ENCODE data around the gene DBP.

The DBP gene

GRCh38 chr19:48676487-48676886 is 39.3 kb upstream of the DBP start:
- no peak overlapping the region for H3K4me3 ChIP-seq (ENCODE audit: low read depth in 1 of 5, low read length in 5 of 5)
- H3K36me3 ChIP-seq (ENCODE audit: control insufficient read depth in 5 of 5, insufficient read depth in 5 of 5, low read length in 5 of 5), result no peaks in the 10 kb centered on the region
- H3K27ac ChIP-seq (ENCODE audit: low read depth, low read length), result no peak overlapping the region
- peaks cover 0 to 2% (median 0%) of the 10 kb centered on the region in 5 donors for H3K27me3 ChIP-seq (ENCODE audit: control insufficient read depth in 5 of 5, insufficient read depth in 4 of 5, low read length in 5 of 5)
- H3K4me1 ChIP-seq (ENCODE audit: control insufficient read depth in 5 of 5, insufficient read depth in 5 of 5, low read length in 5 of 5), result peaks cover 1 to 10% (median 7%) of the 10 kb centered on the region in 5 donors
- peak overlapping the region in 1 of 5 donors; percentile 23 for H3K9ac ChIP-seq (ENCODE audit: low read length in 5 of 5)
- no peaks in the 10 kb centered on the region for H3K9me3 ChIP-seq (ENCODE audit: control insufficient read depth in 5 of 5, low read length in 5 of 5)

DNA sequence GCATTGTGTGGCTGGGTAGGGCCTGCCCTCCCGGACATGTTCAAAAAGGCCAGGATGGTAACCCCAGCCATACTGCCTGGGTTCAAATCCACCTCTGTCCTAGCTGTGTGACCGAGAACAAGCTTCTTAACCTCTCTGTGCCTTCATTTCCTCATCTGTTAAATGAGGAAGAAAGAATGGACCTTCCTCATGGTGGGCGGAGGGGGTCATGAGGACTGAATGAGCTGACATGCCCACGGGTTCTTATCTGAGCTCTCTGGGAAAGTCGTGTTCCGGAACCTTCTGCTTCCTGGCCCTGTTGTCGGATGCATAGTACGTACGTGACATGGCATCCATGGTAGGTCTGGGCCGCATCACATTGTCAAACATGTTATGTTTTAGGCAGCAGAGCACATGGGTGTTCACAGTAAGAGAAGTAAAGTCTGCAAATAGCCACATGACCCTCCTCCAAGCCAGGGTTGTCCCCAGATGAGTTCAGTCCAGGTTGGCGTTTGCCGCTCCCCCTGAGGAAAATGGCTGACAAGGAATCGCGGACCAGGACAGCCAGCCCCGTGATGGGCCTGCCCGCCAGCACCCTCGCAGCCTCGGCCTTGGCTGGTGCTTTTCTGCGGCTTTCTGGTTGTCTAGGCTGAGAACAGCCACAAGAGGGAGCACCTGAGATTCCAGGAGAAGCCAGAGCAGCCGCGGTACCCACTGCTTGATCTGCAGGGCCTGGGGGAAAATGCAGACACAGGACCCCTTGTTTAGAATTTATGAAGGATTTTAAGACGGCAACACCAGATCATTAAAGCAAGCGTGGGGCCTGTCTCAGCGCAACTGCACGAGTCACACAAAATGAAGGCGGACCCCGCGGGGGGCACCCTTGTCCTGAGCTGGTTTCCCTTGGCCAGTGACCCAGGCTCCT is 38.0 kb upstream of the DBP start:
- no peaks in the 10 kb centered on the region for H3K9me3 ChIP-seq (ENCODE audit: control insufficient read depth in 5 of 5, low read length in 5 of 5)
- no peaks in the 10 kb centered on the region for H3K36me3 ChIP-seq (ENCODE audit: control insufficient read depth in 5 of 5, insufficient read depth in 5 of 5, low read length in 5 of 5)
- H3K4me3 ChIP-seq (ENCODE audit: low read depth in 1 of 5, low read length in 5 of 5), result peak overlapping the region in 1 of 5 donors; percentile 32
- no peak overlapping the region for H3K9ac ChIP-seq (ENCODE audit: low read length in 5 of 5)
- peaks cover 0 to 2% (median 0%) of the 10 kb centered on the region in 5 donors for H3K27me3 ChIP-seq (ENCODE audit: control insufficient read depth in 5 of 5, insufficient read depth in 4 of 5, low read length in 5 of 5)
- H3K4me1 ChIP-seq (ENCODE audit: control insufficient read depth in 5 of 5, insufficient read depth in 5 of 5, low read length in 5 of 5), result peaks cover 1 to 10% (median 7%) of the 10 kb centered on the region in 5 donors
- no peak overlapping the region for H3K27ac ChIP-seq (ENCODE audit: low read depth, low read length)

DNA sequence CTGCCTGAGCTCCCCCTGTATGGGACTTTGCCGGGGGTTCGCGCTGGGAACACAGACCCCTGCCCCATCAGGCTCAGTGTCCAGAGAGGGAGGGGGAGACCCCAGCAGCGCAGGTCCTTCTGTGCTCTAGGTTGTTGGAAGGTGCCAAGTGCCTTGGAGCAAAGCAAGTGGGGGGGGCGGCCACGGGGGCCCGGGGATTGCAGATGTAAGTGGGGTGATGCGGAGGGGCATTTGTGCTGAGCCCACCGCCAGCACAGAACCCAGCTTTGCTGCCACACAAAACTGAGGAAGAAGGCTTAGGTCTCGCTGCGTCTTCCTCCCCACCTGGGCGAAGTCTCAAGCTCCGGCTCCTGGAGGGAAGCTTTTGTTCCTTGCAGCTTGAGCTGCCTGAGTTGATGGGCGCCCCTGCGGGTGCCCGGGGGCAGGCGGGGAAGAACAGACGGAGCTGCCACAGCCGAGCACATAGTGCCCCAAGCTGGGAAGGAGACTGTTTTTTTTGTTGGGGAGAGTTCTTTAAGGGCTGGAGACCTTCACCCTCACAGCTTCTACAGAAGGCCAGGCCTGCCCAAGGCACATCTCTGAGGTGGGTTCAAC is 37.1 kb upstream of the DBP start:
- no peak overlapping the region for H3K9ac ChIP-seq (ENCODE audit: low read length in 5 of 5)
- no peak overlapping the region for H3K4me3 ChIP-seq (ENCODE audit: low read depth in 1 of 5, low read length in 5 of 5)
- no peak overlapping the region for H3K27ac ChIP-seq (ENCODE audit: low read depth, low read length)
- peaks cover 0 to 2% (median 0%) of the 10 kb centered on the region in 5 donors for H3K27me3 ChIP-seq (ENCODE audit: control insufficient read depth in 5 of 5, insufficient read depth in 4 of 5, low read length in 5 of 5)
- no peaks in the 10 kb centered on the region for H3K36me3 ChIP-seq (ENCODE audit: control insufficient read depth in 5 of 5, insufficient read depth in 5 of 5, low read length in 5 of 5)
- no peaks in the 10 kb centered on the region for H3K9me3 ChIP-seq (ENCODE audit: control insufficient read depth in 5 of 5, low read length in 5 of 5)
- peaks cover 1 to 10% (median 7%) of the 10 kb centered on the region in 5 donors for H3K4me1 ChIP-seq (ENCODE audit: control insufficient read depth in 5 of 5, insufficient read depth in 5 of 5, low read length in 5 of 5)

- no peak overlapping the region for H3K4me3 ChIP-seq (ENCODE audit: low read depth in 1 of 5, low read length in 5 of 5)
- no peaks in the 10 kb centered on the region for H3K9me3 ChIP-seq (ENCODE audit: control insufficient read depth in 5 of 5, low read length in 5 of 5)
- H3K9ac ChIP-seq (ENCODE audit: low read length in 5 of 5), result no peak overlapping the region
- H3K4me1 ChIP-seq (ENCODE audit: control insufficient read depth in 5 of 5, insufficient read depth in 5 of 5, low read length in 5 of 5), result peaks cover 1 to 10% (median 7%) of the 10 kb centered on the region in 5 donors
- H3K27ac ChIP-seq (ENCODE audit: low read depth, low read length), result no peak overlapping the region
- H3K36me3 ChIP-seq (ENCODE audit: control insufficient read depth in 5 of 5, insufficient read depth in 5 of 5, low read length in 5 of 5), result no peaks in the 10 kb centered on the region
- H3K27me3 ChIP-seq (ENCODE audit: control insufficient read depth in 5 of 5, insufficient read depth in 4 of 5, low read length in 5 of 5), result peaks cover 0 to 2% (median 0%) of the 10 kb centered on the region in 5 donors
Measured at GRCh38 chr19:48673436-48674100, 36.4 kb upstream of the DBP start.

DNA sequence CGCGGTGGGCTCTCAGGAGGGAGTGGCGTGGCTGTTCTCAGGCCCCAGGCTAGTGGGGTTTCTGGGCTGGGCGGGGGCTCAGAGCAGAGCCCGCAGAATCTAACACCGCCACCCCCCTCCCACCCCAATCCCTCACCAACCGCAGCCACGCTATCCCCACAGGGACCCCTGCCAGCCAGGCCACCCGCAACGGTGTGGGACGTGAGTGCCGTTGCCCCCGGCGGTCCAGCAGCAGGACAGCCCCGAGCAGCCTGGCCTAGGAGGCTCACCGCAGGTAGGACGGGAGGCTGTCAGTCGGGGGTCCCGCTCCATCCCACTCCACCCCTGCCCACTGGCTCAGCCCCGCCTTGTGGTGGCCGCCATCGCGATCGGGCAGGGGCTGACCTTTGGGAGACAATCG is 35.8 kb upstream of the DBP start, which contains the start of gene NTN5:
NTN5 (minus strand) TSS at position 24 of the 400 bp plus-strand sequence. CDS start 2,031 bp downstream, outside the sequence.
- Histone ChIP-seq H3K4me3 (ENCODE audit: low read depth in 1 of 5, low read length in 5 of 5) (no peak within 1 kb of the TSS), H3K4me1 (ENCODE audit: control insufficient read depth in 5 of 5, insufficient read depth in 5 of 5, low read length in 5 of 5) (peaks cover 1 to 10% (median 7%) of the 10 kb centered on the region in 5 donors), H3K27ac (ENCODE audit: low read depth, low read length) (no peak within 1 kb of the TSS), H3K27me3 (ENCODE audit: control insufficient read depth in 5 of 5, insufficient read depth in 4 of 5, low read length in 5 of 5) (peaks cover 0 to 2% (median 0%) of the 10 kb centered on the region in 5 donors), H3K9me3 (ENCODE audit: control insufficient read depth in 5 of 5, low read length in 5 of 5) (no peaks in the 10 kb centered on the region), H3K9ac (ENCODE audit: low read length in 5 of 5) (no peak within 1 kb of the TSS), H3K36me3 (ENCODE audit: control insufficient read depth in 5 of 5, insufficient read depth in 5 of 5, low read length in 5 of 5) (no peaks in the 10 kb centered on the region)

- Histone ChIP-seq H3K27me3 (ENCODE audit: control insufficient read depth in 5 of 5, insufficient read depth in 4 of 5, low read length in 5 of 5) (peaks cover 0 to 2% (median 0%) of the 10 kb centered on the region in 5 donors), H3K9me3 (ENCODE audit: control insufficient read depth in 5 of 5, low read length in 5 of 5) (no peaks in the 10 kb centered on the region), H3K27ac (ENCODE audit: low read depth, low read length) (no peak overlapping the region), H3K36me3 (ENCODE audit: control insufficient read depth in 5 of 5, insufficient read depth in 5 of 5, low read length in 5 of 5) (no peaks in the 10 kb centered on the region), H3K4me3 (ENCODE audit: low read depth in 1 of 5, low read length in 5 of 5) (no peak overlapping the region), H3K9ac (ENCODE audit: low read length in 5 of 5) (no peak overlapping the region), H3K4me1 (ENCODE audit: control insufficient read depth in 5 of 5, insufficient read depth in 5 of 5, low read length in 5 of 5) (peaks cover 1 to 10% (median 7%) of the 10 kb centered on the region in 5 donors)
Measured at GRCh38 chr19:48671446-48671995, 34.3 kb upstream of the DBP start.

DNA sequence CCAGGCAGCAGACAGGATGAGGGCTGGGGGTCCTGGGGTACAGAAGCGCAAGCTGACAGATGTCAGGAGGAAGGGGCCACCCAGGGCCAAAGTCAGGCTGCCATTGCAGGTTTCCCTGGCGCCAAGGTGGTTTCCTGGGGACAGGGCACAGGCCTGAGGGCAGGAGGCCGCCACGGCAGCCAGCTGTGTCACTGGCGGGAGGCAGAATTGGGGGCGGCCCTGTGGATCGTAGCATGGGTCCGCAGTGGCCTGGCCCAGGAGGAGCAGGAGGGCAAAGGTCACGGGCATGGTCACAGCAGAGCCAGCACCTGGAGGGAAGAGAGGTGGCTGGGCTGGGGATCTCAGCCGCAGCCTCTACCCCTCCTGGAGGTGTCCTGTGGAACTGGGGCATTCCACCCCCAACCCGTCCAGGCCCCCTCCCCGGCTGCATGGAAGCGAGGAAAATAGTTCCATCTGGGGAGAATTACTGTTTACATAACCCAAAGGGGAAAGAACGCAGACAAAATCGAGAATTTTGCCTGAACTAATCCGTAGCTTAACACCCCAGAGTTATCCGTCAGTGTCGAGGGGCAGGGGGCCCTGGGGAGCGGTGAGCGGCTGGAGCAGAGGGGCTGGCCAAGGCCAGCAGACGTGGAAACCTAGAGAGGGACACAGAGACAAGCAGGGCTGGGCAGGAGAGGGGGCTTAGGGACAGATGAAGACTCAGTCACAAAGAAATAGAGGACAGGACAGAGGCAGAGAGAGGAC is 33.7 kb upstream of the DBP start:
- peaks cover 0 to 2% (median 0%) of the 10 kb centered on the region in 5 donors for H3K27me3 ChIP-seq (ENCODE audit: control insufficient read depth in 5 of 5, insufficient read depth in 4 of 5, low read length in 5 of 5)
- no peaks in the 10 kb centered on the region for H3K36me3 ChIP-seq (ENCODE audit: control insufficient read depth in 5 of 5, insufficient read depth in 5 of 5, low read length in 5 of 5)
- H3K4me1 ChIP-seq (ENCODE audit: control insufficient read depth in 5 of 5, insufficient read depth in 5 of 5, low read length in 5 of 5), result peaks cover 1 to 9% (median 7%) of the 10 kb centered on the region in 5 donors
- no peak overlapping the region for H3K4me3 ChIP-seq (ENCODE audit: low read depth in 1 of 5, low read length in 5 of 5)
- no peaks in the 10 kb centered on the region for H3K9me3 ChIP-seq (ENCODE audit: control insufficient read depth in 5 of 5, low read length in 5 of 5)
- no peak overlapping the region for H3K27ac ChIP-seq (ENCODE audit: low read depth, low read length)
- H3K9ac ChIP-seq (ENCODE audit: low read length in 5 of 5), result no peak overlapping the region

DNA sequence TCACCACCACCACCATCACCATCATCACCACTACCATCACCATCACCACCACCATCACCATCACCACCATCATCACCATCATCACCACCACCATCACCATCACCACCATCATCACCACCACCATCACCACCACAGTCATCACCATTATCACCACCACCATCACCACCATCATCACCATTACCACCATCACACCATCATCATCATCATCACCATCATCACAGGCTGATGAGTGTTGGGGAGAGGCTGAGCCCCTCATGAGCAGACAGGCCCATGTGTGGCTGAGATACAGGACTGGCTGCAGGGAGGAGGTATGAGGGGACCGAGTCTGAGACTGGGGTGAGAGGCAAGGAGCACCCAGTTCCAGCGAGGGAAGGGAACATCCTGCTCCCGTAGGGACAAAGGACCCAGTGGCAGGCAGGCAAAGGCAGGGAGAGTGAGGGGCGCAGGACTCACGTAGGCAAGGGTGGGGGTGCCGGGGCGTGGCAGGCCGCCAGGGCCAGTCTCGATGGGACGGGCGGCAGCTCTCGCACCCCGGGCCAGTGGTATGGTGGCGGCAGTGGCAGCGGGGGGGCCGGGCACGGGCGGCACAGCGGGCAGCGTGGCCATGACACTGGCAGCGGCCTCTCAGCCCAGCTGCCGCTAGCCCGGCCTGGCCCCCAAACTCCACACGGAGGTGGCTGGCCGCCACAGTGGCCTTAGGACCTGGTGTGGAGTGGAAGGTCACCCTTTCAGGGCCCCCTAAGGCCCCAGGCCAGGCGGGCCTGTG is 32.9 kb upstream of the DBP start:
- no peaks in the 10 kb centered on the region for H3K9me3 ChIP-seq (ENCODE audit: control insufficient read depth in 5 of 5, low read length in 5 of 5)
- peaks cover 0 to 2% (median 0%) of the 10 kb centered on the region in 5 donors for H3K27me3 ChIP-seq (ENCODE audit: control insufficient read depth in 5 of 5, insufficient read depth in 4 of 5, low read length in 5 of 5)
- H3K9ac ChIP-seq (ENCODE audit: low read length in 5 of 5), result no peak overlapping the region
- peaks cover 0 to 2% (median 1%) of the 10 kb centered on the region in 5 donors for H3K4me1 ChIP-seq (ENCODE audit: control insufficient read depth in 5 of 5, insufficient read depth in 5 of 5, low read length in 5 of 5)
- H3K27ac ChIP-seq (ENCODE audit: low read depth, low read length), result no peak overlapping the region
- H3K4me3 ChIP-seq (ENCODE audit: low read depth in 1 of 5, low read length in 5 of 5), result no peak overlapping the region
- no peaks in the 10 kb centered on the region for H3K36me3 ChIP-seq (ENCODE audit: control insufficient read depth in 5 of 5, insufficient read depth in 5 of 5, low read length in 5 of 5)

DNA sequence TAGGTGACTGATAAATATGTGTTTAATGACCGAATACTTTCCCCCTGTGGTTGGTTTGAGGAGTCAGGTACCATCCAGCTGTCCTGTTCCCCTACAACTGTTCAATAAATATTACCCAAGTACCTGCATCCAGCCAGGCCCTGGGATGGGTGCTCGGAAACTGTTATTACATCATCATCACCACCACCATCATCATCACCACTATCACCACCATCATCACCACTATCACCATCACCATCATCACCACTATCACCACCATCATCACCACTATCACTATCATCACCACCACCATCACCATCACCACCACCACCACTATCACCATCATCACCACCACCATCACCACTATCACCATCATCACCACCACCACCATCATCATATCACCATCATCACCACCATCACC is 31.6 kb upstream of the DBP start:
- no peaks in the 10 kb centered on the region for H3K36me3 ChIP-seq (ENCODE audit: control insufficient read depth in 5 of 5, insufficient read depth in 5 of 5, low read length in 5 of 5)
- no peaks in the 10 kb centered on the region for H3K4me1 ChIP-seq (ENCODE audit: control insufficient read depth in 5 of 5, insufficient read depth in 5 of 5, low read length in 5 of 5)
- H3K4me3 ChIP-seq (ENCODE audit: low read depth in 1 of 5, low read length in 5 of 5), result no peak overlapping the region
- H3K9ac ChIP-seq (ENCODE audit: low read length in 5 of 5), result no peak overlapping the region
- H3K27ac ChIP-seq (ENCODE audit: low read depth, low read length), result no peak overlapping the region
- H3K9me3 ChIP-seq (ENCODE audit: control insufficient read depth in 5 of 5, low read length in 5 of 5), result no peaks in the 10 kb centered on the region
- peaks cover 0 to 2% (median 0%) of the 10 kb centered on the region in 5 donors for H3K27me3 ChIP-seq (ENCODE audit: control insufficient read depth in 5 of 5, insufficient read depth in 4 of 5, low read length in 5 of 5)
